ENCODE data around the gene MCEE.
"Not testable (repeated sequence)": the region's sequence is repeated elsewhere in the genome, so short reads cannot be mapped to it uniquely, and the experiment has no call there.

Gene MCEE

DNA sequence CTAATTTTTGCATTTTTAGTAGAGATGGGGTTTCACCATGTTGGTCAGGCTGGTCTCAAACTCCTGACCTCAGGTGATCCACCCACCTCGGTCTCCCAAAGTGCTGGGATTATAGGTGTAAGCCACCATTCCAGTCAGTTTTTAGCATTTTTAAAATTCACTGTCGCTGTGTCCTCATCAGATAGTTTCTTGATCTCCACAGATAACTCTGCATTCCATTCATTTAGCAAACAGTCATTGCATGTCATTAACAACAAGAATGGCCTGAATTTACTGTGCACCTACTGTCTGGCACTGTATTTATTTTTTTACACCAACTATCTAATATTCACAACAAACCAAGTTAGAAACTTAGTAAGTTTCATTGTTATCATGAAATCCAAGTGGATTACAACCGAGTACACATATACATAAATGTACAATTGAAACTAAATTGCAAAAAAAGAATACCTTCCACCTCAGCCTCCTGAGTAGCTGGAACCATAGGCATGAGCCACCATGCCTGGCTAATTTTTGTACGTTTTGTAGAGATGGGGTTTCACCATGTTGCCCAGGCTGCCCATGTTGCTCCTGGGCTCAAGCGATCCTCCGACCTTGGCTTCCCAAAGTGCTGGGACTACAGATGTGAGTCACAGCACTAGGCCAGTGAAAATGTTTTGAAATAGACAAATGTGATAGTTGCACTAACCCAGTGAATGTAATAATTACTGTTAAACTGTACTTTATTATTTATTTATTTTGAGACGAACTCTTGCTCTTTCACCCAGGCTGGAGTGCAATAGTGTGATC, 4.3 kb downstream of the MCEE start:
- no peak for DNase-seq

GRCh38 chr2:71122387-71123298, 7.4 kb downstream of the MCEE start:
- DNase-seq = no peak

GRCh38 chr2:71121479-71121878, 8.6 kb downstream of the MCEE start:
- DNase-seq = no peak

- DNase-seq = no peak
Observed at GRCh38 chr2:71120195-71120594, 9.8 kb downstream of the MCEE start.

DNA sequence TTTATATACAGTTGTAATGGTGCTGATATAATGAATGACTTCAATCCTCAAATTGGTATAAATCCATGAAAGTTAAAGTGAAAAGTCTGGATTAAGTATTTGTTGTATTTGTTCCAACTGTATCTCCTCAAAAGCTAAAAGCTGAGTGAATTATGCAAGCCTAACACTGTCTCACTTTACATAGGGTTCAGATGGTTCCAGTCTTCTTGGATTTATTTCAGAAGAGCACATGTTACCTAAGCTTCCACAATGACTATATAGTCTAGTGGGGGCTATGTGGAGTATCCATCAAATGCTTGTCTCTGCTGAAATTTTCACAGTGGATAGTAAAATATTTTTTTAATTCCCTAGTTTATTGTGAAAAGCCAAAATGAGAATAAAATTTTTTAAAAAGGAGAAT, 13.0 kb downstream of the MCEE start:
- no peak for DNase-seq

DNA sequence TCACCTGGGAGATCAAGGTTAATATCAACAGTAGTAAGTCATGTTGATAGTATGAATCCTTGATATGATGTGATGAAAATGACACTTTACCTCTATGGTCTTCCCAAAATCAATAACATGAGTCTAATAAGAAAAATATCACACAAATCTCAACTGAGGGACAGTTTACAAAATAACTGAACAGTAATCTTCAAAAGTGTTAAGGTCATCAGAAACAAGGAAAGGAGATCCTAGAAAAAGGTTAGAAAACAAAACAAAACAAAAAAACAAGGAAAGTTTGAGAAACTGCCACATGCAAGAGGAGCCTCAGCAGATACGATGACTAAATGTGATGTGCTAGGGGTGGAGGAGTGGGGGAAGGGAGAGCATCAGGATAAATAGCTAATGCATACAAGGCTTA, 16.2 kb downstream of the MCEE start:
- DNase-seq = no peak

DNA sequence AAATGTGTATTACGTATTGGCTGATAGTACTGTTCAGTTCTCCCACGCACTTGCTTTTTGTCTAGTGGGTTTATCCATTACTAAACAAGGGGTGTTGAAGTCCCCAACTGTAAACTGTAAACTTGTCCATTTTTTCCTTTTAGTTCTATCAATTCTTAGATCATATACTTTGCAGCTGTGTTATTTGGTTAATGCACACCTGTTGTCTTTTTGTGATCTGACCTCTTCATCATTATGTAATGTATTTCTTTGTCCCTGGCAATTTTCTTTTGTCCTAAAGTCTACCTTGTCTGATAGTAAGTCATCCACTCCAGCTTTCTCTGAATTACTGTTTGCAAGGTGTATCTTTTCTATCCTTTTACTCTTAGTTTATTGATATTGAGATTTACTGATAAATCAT, 21.9 kb downstream of the MCEE start:
- DNase-seq = no peak

DNA sequence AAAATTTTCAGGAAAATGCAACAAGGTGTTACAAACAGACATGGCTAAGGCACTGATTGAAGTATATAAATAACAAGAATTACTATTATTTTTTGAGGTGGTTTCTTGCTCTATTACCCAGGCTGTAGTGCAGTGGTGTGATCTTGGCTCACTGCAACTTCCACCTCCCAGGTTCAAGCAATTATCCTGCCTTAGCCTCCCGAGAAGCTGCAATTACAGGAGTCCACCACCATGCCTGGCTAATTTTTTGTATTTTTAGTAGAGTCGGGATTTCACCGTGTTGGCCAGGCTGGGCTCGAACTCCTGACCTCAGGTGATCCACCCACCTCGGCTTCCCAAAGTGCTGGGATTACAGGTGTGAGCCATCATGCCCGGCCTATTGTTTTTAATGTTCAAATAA, 23.6 kb downstream of the MCEE start:
- DNase-seq = not testable (repeated sequence)

GRCh38 chr2:71103809-71104208, 26.2 kb downstream of the MCEE start:
- DNase-seq = no peak

DNA sequence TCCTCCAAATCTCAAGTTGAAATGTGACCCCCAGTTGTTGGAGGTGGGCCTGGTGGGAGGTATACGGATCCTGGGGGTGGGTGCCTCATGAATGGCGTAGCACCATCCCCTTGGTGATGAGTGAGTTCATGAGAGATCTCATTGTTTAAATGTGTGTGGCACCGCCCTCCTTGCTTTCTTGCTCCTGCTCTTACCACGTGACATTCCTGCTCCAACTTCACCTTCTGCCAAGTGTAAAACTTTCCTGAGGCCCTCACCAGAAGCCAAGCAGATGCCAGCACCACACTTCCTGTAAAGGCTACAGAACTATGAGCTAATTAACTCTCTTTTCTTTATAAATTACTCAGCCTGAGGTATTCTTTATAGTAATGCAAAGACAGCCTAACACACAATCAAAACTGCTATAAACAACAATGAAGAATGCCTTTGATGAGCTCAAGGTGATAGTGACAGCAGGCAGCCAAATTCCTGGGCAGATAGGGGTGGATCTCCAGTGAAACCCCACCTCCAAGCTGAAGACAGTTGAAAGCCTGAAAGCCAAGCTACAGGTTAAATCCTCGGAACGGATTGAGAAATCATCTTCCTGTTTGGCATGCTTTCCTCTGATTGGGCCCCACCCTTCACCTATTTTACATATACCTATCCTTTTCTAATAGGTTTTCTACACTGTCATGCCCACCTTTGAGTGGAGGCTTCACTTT, 26.9 kb downstream of the MCEE start:
- DNase-seq = no peak

- DNase-seq = no peak
Observed at GRCh38 chr2:71101656-71102055, 28.4 kb downstream of the MCEE start.

DNA sequence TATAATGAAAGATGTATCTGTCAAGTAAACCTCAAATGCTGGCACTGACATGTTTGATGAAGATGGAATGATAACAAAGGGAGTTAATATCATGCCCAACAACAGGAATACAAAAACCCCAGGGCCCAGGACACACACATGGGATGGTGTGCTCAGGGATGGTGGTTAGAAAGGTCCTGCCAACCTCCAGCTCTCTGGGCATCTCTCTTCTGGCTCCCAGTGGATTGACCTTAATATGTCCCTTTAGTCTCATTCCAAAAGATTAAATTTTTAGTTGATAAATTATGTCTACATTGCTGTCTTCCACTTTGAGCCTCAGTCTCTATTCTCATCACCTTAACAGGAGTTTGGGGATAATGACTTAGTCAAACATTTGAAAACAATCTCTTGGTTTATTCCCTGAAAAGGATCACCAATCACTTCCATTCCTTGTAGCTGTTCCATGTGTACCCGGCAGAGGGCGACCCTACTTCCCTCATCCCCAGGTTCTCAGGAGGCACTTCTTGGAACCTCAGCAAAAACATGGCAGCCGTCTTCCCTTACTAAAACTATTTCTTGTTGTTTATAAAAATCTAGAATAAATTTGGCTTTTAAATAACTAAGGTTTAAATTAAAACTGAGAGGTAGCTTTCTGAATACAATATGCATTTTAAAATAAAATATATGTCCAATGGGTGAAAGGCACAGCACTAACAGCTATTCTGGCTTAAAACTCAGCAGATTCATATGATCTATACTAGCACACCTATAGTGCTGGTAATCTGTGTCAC, 29.6 kb downstream of the MCEE start:
- DNase-seq = no peak

DNA sequence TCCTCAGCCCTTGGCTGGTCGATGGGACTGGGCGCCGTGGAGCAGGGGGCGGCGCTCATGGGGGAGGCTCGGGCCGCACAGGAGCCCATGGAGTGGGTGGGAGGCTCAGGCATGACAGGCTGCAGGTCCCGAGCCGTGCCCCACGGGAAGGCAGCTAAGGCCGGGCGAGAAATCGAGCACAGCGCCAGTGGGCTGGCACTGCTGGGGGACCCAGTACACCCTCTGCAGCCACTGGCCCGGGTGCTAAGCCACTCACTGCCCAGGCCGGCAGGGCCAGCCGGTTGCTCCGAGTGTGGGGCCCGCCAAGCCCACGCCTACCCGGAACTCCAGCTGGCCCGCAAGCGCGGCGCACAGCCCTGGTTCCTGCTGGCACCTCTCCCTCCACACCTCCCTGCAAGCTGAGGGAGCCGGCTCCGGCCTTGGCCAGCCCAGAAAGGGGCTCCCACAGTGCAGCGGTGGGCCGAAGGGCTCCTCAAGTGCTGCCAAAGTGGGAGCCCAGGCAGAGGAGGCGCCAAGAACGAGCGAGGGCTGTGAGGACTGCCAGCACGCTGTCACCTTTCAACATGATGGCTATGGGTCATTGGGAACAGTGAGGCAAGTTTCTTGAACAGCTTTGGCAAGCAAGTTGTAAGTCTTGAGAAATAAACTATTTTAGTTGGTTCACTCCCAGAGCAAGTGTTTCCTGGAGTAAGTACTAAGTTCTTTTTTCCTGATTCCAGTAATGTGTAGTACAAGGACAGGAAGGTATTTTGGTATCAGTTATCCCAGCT, 37.4 kb downstream of the MCEE start:
- not testable (repeated sequence) for DNase-seq

DNA sequence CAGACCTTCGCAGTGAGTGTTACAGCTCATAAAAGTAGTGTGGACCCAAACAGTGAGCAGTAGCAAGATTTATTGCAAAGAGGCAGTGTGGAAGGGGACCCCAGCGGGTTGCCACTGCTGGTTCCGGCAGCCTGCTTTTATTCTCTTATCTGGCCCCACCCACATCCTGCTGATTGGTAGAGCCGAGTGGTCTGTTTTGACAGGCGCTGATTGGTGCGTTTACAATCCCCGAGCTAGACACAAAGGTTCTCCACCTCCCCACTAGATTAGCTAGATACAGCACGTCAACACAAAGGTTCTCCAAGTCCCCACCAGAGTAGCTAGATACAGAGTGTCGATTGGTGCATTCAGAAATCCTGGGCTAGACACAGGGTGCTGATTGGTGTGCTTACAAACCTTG, 38.2 kb downstream of the MCEE start:
- DNase-seq = not testable (repeated sequence)

DNA sequence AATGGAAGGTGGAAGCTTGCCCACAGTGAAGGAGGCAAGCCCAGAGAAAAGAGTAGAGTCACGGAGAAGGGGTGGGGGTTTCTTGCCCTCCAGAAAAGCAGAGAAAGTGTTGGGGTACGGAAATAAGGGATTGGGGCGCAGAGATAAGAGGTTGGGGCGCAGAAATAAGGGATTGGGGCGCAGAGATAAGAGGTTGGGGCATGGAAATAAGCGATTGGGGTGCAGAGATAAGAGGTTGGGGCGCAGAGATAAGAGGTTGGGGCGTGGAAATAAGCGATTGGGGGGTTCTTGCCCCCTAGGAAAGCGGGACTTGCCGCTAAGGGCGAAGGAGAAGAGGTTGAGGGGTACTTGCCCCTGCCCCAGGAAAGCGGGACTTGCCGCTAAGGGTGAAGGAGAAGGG, 40.6 kb downstream of the MCEE start:
- not testable (repeated sequence) for DNase-seq

DNA sequence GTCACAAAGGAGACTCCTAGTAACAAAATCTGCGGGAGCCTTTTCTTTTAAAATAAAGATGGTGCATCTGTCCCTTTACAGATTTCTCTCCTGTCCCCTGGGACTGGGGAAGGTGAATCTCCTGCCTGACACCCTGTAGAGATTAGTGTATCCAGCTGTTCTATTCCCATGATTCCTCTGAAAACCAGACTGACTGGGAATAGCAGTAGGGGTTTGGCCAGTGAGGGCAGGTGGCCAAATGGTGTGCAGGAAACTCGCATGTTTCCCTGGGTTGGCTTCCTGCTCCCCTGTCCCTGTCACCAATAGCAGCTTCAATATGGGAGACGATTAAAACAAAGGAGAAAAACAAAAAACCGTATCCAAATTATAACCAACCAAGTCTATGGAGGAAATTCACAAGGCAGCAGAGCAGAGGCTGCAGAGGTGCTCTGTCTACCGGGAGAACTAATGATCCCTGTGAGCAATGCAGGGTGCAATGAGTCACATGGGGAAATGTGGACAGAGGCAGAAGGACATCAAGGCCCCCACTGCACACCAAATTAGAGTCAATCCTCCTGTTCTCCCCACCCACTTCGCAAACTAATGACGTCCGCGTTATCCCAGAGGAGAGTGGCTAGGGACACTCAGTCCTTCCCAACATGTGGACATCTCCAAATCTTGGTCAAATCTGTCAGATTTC, 44.6 kb downstream of the MCEE start:
- DNase-seq = not testable (repeated sequence)

DNA sequence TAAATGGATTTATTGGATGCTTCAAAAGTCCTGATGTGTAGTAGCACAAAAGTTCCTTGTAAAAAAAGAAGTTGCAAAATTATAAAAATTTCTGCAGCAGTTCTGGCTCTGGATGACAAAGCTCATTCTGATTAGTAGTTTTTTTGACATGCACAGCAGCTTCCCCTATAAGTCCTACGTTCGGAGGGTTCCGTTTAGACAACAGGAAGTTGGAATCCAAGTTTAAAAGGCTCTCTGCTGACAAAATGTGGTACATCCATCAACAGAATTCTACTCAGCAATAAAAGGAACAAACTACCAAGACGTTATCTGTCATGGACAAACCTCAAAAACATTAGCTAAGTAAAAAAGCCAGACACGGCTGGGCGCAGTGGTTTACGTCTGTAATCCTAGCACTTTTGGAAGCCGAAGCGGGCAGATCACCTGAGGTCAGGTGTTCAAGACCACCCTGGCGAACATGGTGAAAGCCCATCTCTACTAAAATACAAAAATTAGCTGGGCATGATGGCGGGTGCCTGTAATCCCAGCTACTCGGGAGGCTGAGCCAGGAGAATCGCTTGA, 46.2 kb downstream of the MCEE start:
- not testable (repeated sequence) for DNase-seq

DNA sequence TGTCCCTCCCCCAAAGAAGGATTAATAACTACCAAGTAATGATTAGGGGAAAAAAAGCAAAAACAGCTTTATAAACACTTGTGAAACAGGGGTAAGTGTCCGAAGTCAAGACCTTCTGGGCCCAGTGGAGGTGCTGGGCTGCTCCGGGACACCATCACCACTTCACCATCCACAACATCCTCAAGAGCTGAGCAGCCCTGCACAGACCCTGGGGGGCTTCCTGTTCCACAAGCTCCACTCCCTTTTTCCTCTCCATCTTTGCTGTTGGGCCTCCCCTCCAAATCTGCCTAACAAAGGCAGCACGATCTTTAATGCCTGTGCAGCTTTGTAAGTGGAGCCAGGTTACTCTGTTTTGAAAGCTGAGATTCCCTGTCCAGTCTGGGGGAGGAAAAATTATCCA, 46.7 kb downstream of the MCEE start:
- DNase-seq = not testable (repeated sequence)

GRCh38 chr2:71082402-71083252, 47.4 kb downstream of the MCEE start:
- no peak for DNase-seq

GRCh38 chr2:71078624-71079023, 51.4 kb downstream of the MCEE start:
- no peak for DNase-seq
